Retinal pigment epithelial cell (primary cell): Measurements from ENCODE around the gene PLXNA2.

ENCODE experiments used
- DNase-seq: peaks from one replicate; pipeline ENCODE4 v3.0.0-alpha.2; 2010; ENCODE audit warnings: low read depth
- H3K4me3 ChIP-seq: 2 replicates; pipeline ENCODE4 v1.5.1; 2011; ENCODE audit warnings: mild to moderate bottlenecking, low read length, control low read depth, moderate library complexity
- CTCF ChIP-seq: conservative IDR thresholded peaks from 2 replicates; pipeline ENCODE4 v1.5.1; 2011; ENCODE audit warnings: low read depth, low read length, control low read depth, inconsistent platforms

Gene PLXNA2

GRCh38 chr1:207997486-207998268 lies 246.5 kb downstream of the PLXNA2 start:
- DNase-seq: peak; percentile 16
- TF ChIP-seq CTCF: peak; percentile 90
- no peak overlapping the region for H3K4me3 ChIP-seq

GRCh38 chr1:207996636-207997035 lies 247.5 kb downstream of the PLXNA2 start:
- no peak for TF ChIP-seq CTCF
- DNase-seq: no peak
- no peak overlapping the region for H3K4me3 ChIP-seq

- TF ChIP-seq CTCF: no peak
- H3K4me3 ChIP-seq: no peak overlapping the region
- DNase-seq: no peak
These were observed 248.6 kb downstream of the PLXNA2 start for GRCh38 chr1:207995576-207995975.

- no peak for DNase-seq
- H3K4me3 ChIP-seq: no peak overlapping the region
- peak; percentile 57 for TF ChIP-seq CTCF
These were observed 250.4 kb downstream of the PLXNA2 start for GRCh38 chr1:207993477-207994445.

- TF ChIP-seq CTCF: no peak
- no peak overlapping the region for H3K4me3 ChIP-seq
- DNase-seq: no peak
These were observed 251.4 kb downstream of the PLXNA2 start for GRCh38 chr1:207992677-207993236.

GRCh38 chr1:207991583-207992026 lies 252.6 kb downstream of the PLXNA2 start:
- no peak for DNase-seq
- TF ChIP-seq CTCF: no peak
- no peak overlapping the region for H3K4me3 ChIP-seq
